Right lung (tissue), 10 donors: Measurements from ENCODE around the gene DDX3Y. TPM values are rescaled to one million over a fixed set of nuclear protein-coding genes. Genes with fewer than 3 reads are reported as not detected.

ENCODE experiments used
- DNase-seq, 2 donors: peaks; one replicate each; pipeline ENCODE4 v3.0.0-alpha.2; 2013
- long read RNA-seq, 8 donors: transcript quantifications; one replicate each; lab custom pipeline, GENCODE V29; 2026
- polyA plus RNA-seq, 5 donors: library from polyadenylated mRNA; unstranded; fragments of 120-200 nt; gene quantifications; one replicate each; pipeline versions ENCODE4 v1.2.1 to v1.2.3, GENCODE V29; 2013; ENCODE audit warnings: inconsistent platforms in 1 of 5, low replicate concordance in 1 of 5; ENCODE audit not compliant: insufficient read length in 5 of 5, insufficient read depth in 1 of 5

Gene DDX3Y
- polyA plus RNA-seq, result 100 to 1,000 TPM in 2 of 5 donors, 1 to 10 TPM in 1, under 1 TPM in 2; 0.31 to 202 (median 1.6) TPM
- long read RNA-seq, donor 1, full-length matches to known transcripts, result 4 of 11 reads
- long read RNA-seq, donor 1, partial matches to known transcripts, result 7 of 11 reads
- long read RNA-seq, donor 1, other reads (novel, unspliced or antisense), result 0 of 11 reads
- long read RNA-seq, donor 2, full-length matches to known transcripts, result 4 of 4 reads
- long read RNA-seq, donor 2, partial matches to known transcripts, result 0 of 4 reads
- long read RNA-seq, donor 2, other reads (novel, unspliced or antisense), result 0 of 4 reads
- long read RNA-seq, donor 3, result 0 reads
- long read RNA-seq, donor 4, result 0 reads
- long read RNA-seq, donor 5, full-length matches to known transcripts, result 8 of 17 reads
- long read RNA-seq, donor 5, partial matches to known transcripts, result 9 of 17 reads
- long read RNA-seq, donor 5, other reads (novel, unspliced or antisense), result 0 of 17 reads
- long read RNA-seq, donor 6, result 0 reads
- long read RNA-seq, donor 7, result 0 reads
- long read RNA-seq, donor 8, result 0 reads

DNA sequence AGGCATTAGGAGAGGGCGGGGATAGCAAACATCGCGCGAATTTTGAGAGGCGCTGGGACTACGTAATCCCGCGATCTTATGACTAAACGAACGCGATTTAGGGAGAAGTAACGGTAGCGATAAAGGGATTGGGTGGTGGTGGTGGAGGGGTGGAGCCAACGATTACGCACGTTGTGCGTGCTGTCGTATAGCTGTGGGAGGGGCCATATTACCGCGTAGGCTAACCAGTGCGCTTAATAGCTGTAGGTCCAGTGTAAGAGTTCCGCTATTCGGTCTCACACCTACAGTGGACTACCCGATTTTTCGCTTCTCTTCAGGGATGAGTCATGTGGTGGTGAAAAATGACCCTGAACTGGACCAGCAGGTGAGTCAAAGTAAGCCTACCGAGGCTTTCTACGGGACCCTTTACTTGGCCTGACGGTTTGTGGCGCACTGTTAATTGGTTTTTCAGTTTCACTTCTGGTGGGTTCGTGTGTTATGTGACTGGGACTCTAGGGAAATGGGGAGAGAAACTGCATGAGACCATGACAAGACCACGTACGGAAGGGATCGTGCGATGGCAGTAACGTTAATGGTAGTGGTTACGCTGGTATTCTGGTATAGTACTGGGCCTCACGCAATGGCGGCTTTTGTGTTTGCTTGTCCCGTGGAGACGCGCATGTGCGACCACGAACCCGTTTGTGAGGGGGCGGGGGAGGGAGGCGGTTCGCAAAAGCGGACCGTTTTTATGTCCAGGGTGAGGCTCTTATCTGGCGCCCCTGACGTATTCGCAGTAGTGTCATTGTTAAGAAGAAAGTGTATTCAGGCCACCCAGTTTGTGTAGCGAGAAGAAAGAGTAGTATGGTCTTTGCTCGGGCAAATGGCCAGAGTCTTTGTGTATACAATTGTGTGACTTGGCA lies at the start of gene DDX3Y:
Gene DDX3Y (plus strand): TSS at position 251 of the 899 bp plus-strand sequence. CDS start 69 bp downstream, at position 320.
- DNase-seq, result no peak

GRCh38 chrY:12855791-12856275 lies 48.8 kb upstream of the DDX3Y start:
- no peak for DNase-seq

- DNase-seq, result no peak
Observed at GRCh38 chrY:12867960-12868359, 36.7 kb upstream of the DDX3Y start.

DNA sequence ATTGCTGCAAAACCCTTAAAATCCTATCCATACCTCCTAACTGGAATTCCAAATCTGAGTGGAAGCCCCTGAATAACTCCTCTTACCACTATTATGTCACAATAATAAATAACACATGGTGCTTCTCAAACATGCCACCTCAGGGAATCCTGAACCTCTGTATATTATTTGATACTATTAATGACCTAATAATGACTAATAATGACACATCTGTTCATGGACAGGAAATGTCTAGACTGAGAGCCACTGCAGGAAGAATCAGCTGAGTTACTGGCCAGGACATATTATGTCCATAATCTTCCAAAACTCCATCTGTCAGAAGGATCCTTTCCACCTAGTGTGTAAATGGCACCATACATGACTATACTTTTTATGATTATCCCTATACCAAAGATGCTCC lies 7.7 kb upstream of the DDX3Y start:
- no peak for DNase-seq

DNA sequence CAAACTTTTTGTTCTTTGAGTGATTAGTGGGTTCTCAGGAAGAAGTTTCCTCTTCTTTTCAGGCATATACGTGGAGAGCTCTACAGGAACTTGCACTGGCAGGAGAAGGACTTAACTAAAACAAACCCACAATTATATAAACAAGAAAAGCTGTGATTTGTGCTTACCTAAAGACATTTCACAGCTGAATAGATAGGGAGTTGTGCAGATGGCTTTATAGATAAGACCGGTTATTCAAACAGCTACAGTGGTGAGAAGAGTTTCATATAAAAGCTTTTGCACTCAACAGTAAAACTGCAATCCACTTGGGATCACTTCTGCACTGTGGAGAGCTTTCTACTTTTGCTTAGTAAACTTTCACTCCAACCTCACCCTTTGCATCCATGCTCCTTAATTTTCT lies 6.1 kb upstream of the DDX3Y start:
- DNase-seq, result no peak

DNA sequence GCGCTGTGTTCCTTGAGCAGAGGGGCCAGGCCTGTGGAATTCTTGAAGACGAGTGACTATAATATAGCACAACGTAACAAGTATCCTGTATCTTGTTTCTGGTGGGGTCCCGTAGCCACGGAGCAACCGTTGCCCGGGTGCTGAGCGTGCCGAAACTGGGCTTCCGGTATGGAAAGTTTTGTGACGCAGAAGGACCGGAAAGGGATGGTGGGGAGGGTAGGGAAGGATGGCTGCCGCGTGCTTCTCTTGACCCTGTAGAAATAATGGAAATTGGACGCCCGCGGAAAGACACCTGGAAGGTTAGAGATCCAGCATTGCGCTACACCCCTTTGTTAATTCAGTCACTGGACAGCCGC lies 827 bp downstream of the DDX3Y start:
- DNase-seq, result no peak

DNA sequence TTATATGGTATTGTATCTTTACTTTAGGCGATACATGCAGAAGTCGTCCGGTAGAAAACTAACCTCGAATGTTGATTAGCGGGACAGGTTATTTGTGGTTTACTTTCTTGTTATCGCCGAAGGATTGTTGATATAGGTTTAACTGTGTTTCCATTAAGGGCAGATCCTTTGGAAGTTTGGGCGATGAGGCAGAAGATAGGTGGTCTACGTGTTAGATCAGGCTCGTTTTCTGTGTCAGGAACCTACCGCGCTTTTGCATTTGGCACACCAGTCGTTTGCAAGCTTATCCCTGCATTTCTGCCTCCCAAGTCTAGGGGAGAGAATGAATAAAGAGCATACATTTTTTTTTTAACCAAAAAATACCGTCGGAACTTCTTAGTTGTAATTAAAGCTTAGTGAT lies 1.2 kb downstream of the DDX3Y start:
- no peak for DNase-seq

DNA sequence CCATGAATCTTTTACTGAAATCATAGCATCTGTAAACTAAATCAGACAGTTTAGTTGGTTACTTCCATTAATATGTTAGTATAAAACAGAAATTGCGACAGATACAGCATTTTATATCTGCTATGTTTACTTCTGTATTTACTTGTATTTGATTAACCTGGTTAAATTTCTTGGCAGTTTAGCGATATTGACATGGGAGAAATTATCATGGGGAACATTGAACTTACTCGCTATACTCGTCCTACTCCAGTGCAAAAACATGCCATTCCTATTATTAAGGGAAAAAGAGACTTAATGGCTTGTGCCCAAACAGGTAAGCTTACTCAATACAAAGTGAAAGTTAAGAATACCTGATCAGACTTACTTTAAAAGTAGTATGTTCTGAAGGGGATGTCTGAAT lies 8.9 kb downstream of the DDX3Y start:
- no peak for DNase-seq

- DNase-seq, result no peak
Observed at GRCh38 chrY:12928043-12928442, 23.4 kb downstream of the DDX3Y start.

DNA sequence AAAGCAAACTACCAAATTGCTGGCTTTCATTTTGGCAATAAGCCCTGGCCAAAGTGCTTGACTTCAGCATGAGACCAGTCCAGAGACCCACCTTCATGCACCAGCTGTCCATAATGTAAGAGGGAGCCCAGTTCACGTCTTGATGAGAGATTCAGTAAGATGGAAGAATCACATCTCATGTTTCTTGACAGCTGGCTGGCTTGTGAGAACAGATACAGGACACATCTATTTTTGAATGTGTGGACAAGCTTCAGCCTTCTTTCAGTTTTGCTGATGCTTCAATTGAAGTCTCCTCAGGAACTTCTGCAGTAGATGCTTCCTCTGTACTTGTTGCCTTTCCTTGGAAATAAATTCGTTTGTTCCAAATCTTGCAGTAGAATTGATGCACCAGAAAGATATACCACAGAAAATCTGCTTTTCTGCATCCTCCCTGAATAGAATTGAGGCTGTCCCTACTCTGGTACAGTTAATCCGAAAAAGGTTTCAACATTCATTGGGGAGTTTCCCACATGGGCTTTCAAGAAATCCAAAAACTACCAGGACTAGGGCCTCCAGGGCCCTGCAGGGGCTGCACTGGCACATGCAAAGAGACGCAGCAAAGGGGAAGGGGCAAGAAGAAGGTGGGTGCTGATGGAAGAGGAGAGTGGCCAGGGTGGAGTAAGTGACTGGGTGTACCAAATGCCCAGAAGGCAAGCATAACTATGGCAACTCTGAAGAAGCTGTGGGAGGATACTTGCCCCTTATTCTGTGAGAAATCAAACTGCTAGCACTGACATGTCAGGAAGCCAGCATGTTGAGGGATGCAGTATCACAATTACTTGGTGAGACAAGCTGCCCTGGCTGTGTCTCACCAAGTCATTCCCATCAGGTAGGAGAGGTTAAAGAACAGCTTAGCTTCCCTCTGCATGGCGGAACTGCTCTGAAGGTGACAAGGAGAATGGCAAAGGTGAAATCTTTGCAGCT lies 37.3 kb downstream of the DDX3Y start:
- DNase-seq, result no peak

Other genes with a start within 250 kb of the DDX3Y start
- 10 to 100 TPM in 2 of 5 donors, 1 to 10 TPM in 1, under 1 TPM in 2; 0.19 to 64.5 (median 1.2) TPM for gene USP9Y, start 203.6 kb upstream of the DDX3Y start, polyA plus RNA-seq